HG03196 (cell line): ENCODE data around the gene RGS6.

ENCODE experiments used
- ATAC-seq: cut with Tn5 transposase; IDR thresholded peaks from one replicate; pipeline ENCODE4 v1.9.1; 2021; ENCODE audit not compliant: unreplicated experiment

RGS6 gene

DNA sequence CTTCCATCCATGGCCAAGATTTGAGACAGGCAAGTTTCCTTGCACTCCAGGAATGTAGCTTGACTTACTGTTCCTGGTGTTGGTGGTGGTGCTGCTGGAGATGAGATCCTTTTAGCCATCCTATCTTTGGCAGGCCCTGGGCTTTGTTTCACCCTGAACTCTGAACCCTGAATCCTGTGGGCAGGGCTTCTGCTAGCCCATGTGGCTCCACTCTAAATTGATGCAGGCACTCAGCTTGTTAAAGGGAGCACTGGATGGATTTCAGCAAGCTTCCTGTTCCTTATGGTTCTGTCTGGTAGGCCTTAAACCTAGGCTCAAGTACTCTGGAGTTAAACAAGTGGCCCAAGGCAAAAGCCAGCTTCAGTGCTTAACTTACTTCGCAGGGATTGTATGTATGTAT is 138.2 kb downstream of the RGS6 start:
- no peak for ATAC-seq

DNA sequence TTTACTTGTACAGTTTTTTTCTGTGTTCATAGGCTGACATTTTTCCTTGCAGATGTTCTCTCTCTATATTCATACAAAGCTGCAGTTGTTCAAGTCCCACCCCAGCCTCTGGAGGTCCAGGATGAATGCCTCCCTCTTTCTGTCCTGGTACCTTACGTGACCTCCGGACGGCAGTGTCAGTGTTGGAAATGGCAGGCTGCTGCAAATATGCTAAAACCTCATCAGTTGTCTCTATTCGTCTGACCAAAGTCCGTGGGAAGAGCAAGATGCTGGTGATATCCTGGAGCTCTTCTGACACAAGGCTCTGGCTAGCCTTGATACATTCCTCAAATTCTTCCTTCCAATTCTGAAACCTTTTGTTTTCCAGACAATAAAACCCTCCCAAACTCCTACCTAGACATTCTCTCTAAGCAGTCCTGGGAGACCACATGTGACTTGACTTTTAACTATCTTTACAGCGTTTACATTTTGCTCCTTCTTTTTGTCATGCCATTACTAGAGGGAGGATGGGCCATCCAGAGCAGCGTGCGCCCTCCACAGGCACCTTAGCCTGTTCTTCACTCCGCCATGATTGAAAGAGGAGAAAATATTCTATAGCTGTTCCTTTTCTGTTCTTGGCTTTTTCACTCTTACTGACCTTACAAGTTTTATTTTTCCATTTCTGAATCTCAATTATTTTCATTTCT is 143.6 kb downstream of the RGS6 start:
- ATAC-seq, result no peak

DNA sequence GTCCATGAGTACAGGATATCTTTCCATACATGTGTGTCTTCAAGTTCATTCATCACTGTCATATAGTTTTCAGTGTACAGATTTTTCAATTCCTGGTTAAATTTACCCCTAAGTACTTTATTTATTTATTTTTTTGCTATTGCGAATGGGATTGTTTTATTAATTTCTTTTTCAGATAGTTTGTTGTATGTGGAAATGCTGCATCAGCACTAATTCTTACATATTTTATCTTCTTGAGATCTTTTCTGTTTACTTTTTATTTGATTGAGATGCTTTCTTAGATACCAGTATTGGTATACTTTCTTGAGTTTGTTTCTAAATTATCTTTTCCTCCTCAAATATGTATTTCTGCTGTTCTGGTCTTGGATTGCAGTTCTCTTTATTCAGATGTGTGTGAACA is 148.9 kb downstream of the RGS6 start:
- ATAC-seq, result no peak

DNA sequence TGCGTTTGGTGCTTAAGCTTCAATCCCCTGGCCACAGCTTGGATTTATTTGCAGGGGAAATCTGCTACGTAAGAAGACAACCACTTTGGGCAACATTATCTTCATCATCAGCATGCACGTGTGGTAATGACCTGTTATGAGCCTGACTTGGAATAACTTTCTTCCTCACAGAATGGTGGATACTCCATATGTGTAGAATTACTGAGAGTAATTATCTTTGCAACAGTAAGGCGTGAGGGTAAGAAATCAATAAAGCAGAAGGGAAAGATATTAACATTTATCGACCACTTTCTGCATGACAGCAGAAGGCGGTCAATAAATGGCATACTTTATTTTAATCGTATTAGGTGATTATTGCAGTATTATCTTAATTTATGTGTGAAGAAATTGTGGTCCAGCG is 152.7 kb downstream of the RGS6 start:
- no peak for ATAC-seq

DNA sequence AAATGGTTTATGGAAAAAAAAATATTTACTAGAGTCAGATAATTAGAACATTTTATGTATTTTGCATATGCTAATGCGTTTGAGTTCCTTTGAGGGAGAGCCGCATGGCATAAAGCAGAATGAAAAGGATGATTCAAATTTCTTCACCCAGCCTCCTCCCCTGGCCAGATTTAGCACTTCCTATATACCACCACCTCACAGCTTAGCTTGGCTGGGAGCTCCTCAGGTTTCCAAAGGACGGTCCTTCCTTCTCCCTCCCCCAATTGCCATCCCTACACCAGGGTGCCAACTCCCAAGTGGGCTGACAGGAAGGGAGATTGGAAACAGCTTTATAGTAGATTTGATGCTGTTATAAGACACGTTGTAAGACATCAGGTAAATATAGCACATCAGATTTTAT is 157.4 kb downstream of the RGS6 start:
- ATAC-seq, result no peak

DNA sequence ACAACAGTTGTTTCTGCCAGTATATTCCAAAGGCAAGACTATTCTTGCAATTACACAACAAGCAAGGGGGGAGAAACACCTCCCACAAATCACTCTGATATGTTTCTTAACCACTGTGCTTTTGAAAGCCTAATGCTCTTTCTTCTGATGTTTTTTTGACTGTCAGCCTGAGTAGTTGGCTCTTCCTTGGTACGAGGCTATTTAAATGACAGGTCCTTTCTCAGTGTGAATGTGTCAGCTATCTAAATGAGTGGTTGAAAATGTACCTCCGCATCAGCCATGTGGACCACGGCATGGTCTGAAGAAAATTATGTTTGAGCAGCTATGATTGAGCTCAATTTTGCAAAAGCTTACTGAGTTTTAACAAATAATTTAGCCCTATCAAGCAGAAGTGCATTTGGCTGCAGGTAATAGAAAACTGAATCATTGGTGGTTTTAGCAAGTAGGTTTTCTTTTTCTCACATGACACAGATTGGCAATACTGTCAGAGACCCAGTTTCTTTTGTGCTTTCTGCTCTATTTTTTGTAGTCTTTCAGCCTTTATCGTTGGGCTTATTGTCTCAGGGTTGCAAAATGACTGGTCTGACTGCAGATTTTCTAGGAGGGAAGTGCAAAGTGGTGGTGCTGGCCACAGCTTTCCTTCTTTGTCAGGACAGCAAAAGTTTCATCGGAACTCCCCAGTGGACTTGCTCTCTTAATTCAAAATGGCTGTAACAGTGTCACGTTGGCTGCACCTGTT is 162.8 kb downstream of the RGS6 start:
- ATAC-seq, result no peak

DNA sequence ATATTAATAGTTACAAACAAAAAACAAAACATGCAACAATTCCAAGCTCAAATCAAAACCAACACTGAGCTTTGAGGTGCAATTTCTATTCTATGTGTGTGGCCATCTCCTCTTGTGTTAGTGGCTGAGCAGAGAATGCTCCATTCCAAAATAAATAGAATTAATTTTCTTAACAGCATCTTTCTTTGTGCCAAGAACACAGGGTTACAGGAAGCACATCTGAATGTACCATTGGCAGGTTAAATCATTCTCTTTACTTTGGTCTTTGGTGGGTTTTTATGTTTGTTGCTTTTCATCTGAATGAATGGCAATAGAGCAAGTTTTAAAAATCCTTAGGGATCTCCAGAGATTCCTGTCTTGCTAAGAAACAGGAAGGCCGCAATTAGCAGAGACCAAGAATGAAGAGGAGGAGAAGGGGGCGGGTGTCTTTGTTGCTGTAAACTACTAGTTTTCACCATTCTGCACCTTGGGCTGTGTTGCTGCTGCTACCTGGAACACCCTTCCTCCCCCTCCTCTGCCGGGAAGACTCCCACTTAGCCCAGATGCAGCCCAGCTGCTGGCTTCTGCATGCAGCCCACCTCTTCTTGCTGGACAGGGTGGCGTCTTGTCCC is 165.0 kb downstream of the RGS6 start:
- ATAC-seq, result no peak

DNA sequence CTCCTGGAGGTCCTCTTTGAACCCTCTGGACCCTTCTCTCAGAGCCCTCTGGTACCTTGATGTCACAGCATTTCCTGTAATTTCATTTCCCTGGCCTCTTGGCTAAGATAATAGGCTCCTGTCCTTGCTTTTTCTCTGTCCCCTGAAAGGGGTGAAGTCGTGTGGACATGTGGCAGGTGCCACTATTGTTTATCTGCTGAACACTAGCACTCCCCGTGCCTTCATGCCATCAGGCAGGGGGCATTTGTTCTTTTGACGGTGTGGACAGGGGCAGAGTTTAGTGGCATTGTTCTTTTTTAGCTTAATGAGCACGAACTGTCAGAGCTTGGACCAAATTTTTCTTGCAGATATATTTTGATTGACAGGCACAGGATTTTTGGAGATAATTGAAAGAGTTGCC is 166.0 kb downstream of the RGS6 start:
- no peak for ATAC-seq

DNA sequence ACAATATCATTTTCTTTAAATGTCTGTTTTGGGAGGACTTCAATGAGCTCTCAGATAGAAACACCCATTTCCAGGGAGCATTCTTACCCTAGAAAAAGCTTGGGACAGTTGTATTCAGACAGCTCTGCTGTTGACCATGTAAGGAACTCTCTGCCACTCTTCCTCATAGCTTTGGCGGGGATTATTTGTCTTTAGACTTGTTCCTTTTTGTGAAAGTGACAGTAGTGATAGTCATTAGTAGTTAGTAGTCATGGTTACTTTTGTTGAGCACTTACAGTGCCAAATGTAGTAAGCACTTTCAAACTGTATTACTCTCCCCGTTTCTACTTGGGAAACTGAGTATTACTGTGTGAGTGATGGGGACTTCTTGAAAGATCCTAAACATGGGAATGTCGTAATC is 167.3 kb downstream of the RGS6 start:
- no peak for ATAC-seq

DNA sequence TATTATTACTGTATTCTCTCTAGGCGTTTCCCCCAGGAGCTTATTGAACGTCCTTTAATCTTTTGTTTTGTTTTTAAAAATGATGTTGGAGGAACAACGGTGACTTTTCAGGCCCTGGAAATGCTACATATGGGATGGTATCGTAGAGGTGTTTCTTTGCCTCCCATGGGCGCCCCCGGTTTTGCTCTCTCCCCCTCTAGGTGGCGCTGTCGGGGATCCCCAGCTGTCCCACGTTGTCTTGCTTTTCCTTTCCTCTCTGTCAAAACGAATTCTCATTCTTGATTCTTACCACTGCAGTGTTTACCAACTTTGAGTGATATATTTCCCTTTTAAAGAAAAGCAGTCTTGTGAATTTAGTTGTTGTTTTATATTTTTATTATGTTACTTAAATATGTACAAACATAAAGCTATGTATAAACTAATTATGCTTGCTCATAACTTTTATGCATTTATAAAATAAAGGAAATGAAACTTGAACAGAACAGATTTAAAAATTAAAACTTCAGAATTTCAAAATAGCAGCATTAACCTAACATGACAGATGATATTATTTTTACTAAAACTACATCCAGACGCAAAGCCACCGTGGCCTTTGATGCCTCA is 171.9 kb downstream of the RGS6 start:
- no peak for ATAC-seq

DNA sequence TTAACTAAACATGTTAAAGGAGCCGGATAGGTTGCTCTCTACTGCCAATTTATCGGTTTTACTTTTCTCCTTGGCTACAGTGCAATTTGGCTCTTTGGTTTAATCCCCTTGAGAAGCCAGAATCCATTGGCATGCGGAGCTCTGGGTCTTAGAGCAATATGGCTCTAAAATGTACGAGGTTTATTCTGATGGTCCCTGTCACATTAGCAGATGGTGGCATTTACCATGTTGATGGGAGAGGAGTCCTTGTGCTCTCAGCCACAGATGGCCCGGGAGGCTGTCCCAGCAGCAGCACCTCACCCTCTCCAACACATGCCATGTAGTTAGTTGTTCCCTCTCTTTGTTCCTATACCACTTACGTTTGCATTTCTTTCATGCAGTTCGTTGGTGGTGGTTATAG is 179.7 kb downstream of the RGS6 start:
- no peak for ATAC-seq

DNA sequence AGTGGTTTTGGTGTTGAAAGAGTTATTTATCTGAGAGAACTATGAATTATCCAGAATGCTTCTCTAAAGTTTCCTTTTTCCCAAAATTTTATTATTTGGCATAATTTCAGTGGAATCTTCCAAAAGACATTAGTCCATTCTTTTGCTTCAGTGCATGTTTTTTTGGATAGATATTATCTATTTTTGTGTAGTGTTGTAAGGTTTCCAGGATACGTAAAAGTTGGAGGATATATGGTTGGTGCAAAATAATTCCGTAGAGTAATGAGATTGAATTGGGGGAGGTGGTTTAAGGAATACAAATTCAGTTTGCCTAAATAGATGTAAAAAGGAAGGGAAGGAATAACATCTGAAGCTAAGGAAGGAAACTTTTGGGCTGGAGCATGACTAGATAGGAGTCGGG is 186.6 kb downstream of the RGS6 start:
- ATAC-seq, result no peak

DNA sequence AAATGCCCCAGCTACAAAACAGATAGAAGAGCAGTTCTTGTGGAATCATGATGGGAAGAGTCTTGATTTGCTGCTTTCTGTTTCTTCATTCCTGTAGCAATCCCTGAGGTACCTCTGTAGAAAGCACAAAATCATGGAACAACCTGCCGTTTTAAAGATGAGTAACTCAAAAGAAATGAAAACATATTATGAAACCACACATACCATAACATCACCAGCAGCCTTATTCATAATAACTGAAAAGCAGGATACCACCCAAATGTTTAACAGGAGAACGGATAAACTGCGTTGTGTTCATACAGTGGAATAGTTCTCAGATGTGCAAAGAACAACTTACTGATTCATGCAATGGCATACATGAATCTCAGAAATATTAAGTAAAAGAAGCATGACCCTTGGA is 188.1 kb downstream of the RGS6 start:
- no peak for ATAC-seq

DNA sequence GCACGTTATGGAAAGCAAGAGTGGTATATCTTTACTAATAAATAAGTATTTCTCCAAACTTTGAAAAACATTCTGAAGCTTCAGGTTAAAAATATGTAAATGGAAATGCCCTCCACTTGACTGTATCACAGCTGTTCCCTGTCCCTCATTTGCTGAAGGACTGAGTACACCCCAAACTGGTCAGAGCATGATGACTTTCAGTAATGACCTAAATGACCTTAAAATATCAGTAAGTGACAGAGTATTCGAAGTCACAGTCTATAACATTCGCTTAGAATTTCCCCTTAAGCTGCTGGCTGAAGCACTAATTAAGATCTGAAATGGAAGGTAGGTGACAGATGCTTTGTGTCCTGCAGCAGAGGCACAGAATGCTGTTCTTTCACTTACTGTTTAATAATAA is 191.5 kb downstream of the RGS6 start:
- ATAC-seq, result no peak

DNA sequence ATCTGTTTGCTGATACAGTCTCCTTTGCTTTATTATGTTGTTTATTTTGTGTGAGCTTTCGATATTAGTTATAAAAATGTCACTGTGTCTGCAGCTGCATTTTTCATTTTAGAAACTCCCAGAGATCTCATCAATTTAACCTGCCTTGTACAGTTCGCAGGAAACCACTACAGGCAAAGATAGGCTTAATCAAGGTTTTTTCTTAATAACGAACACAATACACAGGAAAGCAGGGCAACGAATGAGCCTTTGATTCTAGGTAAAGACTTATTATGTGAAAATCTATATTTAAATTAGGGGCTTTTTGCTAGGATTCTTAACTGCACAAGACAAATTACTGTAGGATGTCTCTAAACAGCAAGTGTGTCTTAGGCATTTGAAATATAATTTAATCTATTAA is 191.9 kb downstream of the RGS6 start:
- no peak for ATAC-seq

DNA sequence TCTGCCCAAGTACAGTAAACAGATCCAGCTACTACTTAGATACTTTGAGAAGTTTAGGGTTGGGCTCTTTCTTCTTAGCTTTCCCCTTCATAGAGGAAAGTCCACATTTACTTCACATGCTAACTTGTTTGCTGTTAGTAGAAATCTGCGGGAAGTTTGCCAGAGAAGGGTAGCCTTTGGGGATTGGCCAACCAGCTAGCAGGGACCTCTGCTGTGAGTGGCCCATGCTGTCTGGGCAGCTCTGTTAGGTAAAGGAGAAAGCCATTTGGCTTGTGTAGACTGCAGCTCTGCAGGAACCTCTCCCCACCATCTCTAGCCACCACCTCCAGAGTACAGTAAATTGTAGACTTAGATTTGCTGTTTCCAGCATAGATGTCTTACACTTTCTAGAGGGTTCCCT is 193.9 kb downstream of the RGS6 start:
- ATAC-seq, result no peak

DNA sequence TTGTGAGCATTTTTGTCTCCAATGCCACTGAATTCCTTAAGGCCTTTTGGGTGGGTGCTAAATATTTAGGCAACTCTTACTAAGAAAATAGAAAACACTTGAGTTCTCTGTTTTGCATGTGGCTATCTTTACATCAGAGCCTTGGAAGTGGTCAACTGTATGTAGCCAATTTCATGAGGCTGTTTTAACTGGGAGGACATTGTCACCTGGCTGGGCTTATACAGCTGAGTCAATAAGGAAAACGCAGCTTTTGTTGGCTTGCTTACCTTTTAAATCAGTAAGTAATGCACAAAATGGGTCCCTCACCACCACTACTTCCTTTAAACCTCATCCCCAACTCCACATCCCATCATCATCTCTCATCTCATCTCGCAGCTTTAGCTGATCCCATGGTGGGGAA is 194.3 kb downstream of the RGS6 start:
- no peak for ATAC-seq

DNA sequence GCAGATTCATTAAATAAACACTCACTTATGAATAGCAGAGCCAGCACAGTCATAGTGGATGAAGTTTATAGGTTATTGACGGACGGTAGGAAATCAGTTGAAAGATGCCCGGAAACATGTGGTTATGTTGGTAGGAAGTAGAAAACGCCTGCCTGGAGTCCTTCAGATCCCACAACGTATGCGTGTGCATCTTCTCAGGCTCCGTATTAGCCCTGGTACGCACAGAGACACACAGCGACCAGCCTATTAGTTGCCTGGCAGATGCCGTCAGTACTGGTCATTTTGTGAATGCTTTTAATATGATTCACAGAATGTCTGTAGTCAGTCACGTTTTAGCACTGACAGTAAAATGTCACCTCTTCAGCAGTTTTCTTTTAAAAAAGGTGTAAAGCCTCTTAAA is 196.4 kb downstream of the RGS6 start:
- ATAC-seq, result no peak

DNA sequence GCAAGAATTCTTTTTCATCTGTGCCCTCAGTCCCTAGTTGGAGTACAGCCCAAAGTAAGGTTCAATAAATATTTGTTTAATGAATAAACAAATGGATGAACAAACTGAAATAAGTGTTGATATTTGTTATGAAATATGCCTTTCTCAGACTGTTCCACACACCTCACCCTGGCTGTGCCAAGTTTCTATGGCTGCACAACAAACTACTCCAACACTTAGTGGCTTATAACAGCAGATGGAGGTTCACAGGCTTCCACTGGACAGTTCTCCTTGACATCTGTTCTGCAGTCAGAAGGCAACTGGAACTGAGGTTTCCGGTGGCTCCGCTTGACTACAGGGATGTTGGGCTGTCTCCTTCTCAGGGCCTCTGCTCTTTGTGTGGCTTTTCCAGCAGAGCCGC is 197.1 kb downstream of the RGS6 start:
- no peak for ATAC-seq

DNA sequence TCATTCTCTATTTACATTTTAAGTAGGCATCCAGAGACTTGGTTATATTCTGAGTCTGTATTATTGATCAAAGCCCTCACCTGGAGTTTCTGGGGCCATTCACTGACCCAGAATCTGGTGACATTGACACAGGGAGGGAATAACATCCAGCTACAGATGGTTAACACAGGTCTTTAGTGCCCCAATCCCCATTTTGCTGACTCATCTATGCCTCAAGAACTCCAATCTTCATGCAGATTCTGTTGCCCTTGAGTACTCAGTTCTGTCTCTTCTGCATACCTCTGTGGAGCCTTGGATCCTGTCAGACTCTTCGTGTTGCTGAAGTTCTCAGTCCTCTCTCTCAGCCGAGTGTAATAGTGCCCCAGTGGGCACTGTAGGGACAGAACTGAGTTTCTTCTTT is 208.9 kb downstream of the RGS6 start:
- no peak for ATAC-seq

DNA sequence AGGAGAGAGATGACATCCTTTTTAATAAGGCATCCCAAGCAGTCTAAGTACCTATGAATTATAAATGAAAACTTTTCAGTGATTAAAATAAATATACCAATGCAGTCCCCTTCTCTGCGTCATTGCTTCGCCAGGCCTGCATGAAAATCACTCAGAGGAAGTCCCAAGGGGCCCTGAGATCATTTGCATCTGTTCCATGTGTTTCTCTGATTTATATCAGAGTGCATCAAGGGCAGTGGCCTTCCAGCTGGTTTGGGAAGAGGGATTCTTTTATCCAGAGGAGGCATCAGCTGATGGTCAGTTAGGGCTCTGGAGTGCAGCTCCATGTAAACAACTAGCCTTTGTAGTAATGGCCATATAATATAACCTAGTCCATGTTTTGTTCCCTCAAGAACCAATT is 210.1 kb downstream of the RGS6 start:
- no peak for ATAC-seq

DNA sequence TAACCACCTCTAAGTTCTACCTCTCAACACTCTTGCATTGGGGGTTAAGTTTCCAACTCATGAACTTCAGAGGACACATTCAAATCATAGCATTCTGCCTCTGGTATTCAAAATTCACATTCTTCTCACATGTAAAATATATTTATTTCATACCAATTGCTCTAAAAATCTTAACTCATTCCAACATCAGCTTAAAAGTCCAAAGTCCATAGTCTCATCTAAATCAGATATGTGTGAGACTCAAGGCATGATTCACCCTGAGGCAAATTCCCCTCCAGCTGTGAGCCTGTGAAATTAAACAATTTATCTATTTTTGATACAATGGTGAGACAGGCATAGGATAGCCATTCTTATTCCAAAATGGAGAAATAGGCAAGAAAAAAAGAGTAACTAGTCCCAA is 214.0 kb downstream of the RGS6 start:
- no peak for ATAC-seq
